GM23338 (cell line): ENCODE measurements around the gene IL12B. TPM values are rescaled to one million over a fixed set of nuclear protein-coding genes. Genes with fewer than 3 reads are reported as not detected.

ENCODE experiments used
- ATAC-seq: fragments of 200-7000 bp; cut with Tn5 transposase; 3 replicates; pipeline ENCODE4 v1.9.1; 2020
- DNase-seq: peaks from one replicate; pipeline ENCODE4 v3.0.0-alpha.2; 2015; ENCODE audit warnings: low spot score
- H2AFZ ChIP-seq: fragments of 200-600 bp; sonication (generic); 2 replicates; pipeline ENCODE4 v1.8.0; 2016; ENCODE audit warnings: antibody characterized with exemption, mild to moderate bottlenecking, moderate library complexity
- H3F3A ChIP-seq: fragments of 200-600 bp; sonication (generic); replicated peaks from 2 replicates; pipeline ENCODE4 v1.8.0; 2017; ENCODE audit warnings: antibody characterized with exemption, mixed run types, low read depth
- H3K27ac ChIP-seq: fragments of 200-600 bp; sonication (generic); 2 replicates; pipeline ENCODE4 v1.6.1; 2016; ENCODE audit warnings: low read depth
- H3K27me3 ChIP-seq: fragments of 200-600 bp; sonication (generic); 2 replicates; pipeline ENCODE4 v1.8.0; 2016; ENCODE audit warnings: mild to moderate bottlenecking, mixed run types, moderate library complexity; ENCODE audit not compliant: insufficient read depth
- H3K36me3 ChIP-seq: fragments of 200-600 bp; sonication (generic); 2 replicates; pipeline ENCODE4 v1.8.0; 2016; ENCODE audit warnings: mild to moderate bottlenecking; ENCODE audit not compliant: insufficient read depth
- H3K4me1 ChIP-seq: fragments of 200-600 bp; sonication (generic); 2 replicates; pipeline ENCODE4 v1.8.0; 2016; ENCODE audit warnings: mild to moderate bottlenecking, moderate library complexity; ENCODE audit not compliant: insufficient read depth
- H3K4me2 ChIP-seq: fragments of 200-600 bp; sonication (generic); 2 replicates; pipeline ENCODE4 v1.7.1; 2017; ENCODE audit warnings: mixed run types
- H3K4me3 ChIP-seq: fragments of 200-600 bp; sonication (generic); 2 replicates; pipeline ENCODE4 v1.6.1; 2016; ENCODE audit warnings: mixed run types
- H3K79me2 ChIP-seq: fragments of 200-600 bp; sonication (generic); replicated peaks from 2 replicates; pipeline ENCODE4 v1.8.0; 2017; ENCODE audit warnings: mild to moderate bottlenecking; ENCODE audit not compliant: insufficient read depth
- H3K9me2 ChIP-seq: fragments of 200-600 bp; sonication (generic); 2 replicates; pipeline ENCODE4 v1.8.0; 2017; ENCODE audit not compliant: insufficient read depth
- H4K20me1 ChIP-seq: fragments of 200-600 bp; sonication (generic); replicated peaks from 2 replicates; pipeline ENCODE4 v1.8.0; 2017; ENCODE audit warnings: mild to moderate bottlenecking; ENCODE audit not compliant: insufficient read depth
- H3K27ac Mint-ChIP-seq: 2 replicates; pipeline ENCODE4 v1.8.0; 2020; ENCODE audit warnings: inconsistent platforms, mild to moderate bottlenecking, moderate library complexity, mixed read lengths
- H3K27me3 Mint-ChIP-seq: 3 replicates; pipeline ENCODE4 v1.8.0; 2022; ENCODE audit warnings: low read depth, mild to moderate bottlenecking, moderate library complexity, mixed read lengths, inconsistent platforms; ENCODE audit not compliant: insufficient read depth, poor library complexity
- H3K36me3 Mint-ChIP-seq: 3 replicates; pipeline ENCODE4 v1.8.0; 2021; ENCODE audit warnings: low read depth, mild to moderate bottlenecking, inconsistent platforms, moderate library complexity, mixed read lengths
- H3K4me1 Mint-ChIP-seq: 3 replicates; pipeline ENCODE4 v1.8.0; 2020; ENCODE audit warnings: mild to moderate bottlenecking, inconsistent platforms, mixed read lengths
- H3K4me3 Mint-ChIP-seq: 3 replicates; pipeline ENCODE4 v1.8.0; 2021; ENCODE audit warnings: moderate library complexity, mild to moderate bottlenecking, inconsistent platforms, mixed read lengths
- H3K9me3 Mint-ChIP-seq: 3 replicates; pipeline ENCODE4 v1.8.0; 2020; ENCODE audit warnings: moderate library complexity, mild to moderate bottlenecking, inconsistent platforms, mixed read lengths
- CREB1 ChIP-seq: fragments of 250-450 bp; sonication (Bioruptor Pico); IDR thresholded peaks from 2 replicates; pipeline ENCODE4 v1.5.0; 2020; ENCODE audit warnings: low read depth, mild to moderate bottlenecking, moderate library complexity
- EZH2 ChIP-seq: fragments of 200-600 bp; sonication (generic); IDR thresholded peaks from one replicate; pipeline ENCODE4 v1.8.0; 2017; ENCODE audit warnings: antibody characterized with exemption, mild to moderate bottlenecking, low read depth; ENCODE audit not compliant: unreplicated experiment
- JUNB ChIP-seq: IDR thresholded peaks from one replicate; pipeline ENCODE4 v1.6.1; 2016; ENCODE audit warnings: antibody characterized with exemption; ENCODE audit not compliant: unreplicated experiment
- POLR2AphosphoS5 ChIP-seq: IDR thresholded peaks from 2 replicates; pipeline ENCODE4 v1.6.1; 2016; ENCODE audit warnings: antibody characterized with exemption, low read depth
- ZNF462 ChIP-seq: fragments of 250-450 bp; sonication (Bioruptor Pico); IDR thresholded peaks from 2 replicates; pipeline ENCODE4 v1.5.0; 2020; ENCODE audit warnings: mild to moderate bottlenecking, moderate library complexity
- polyA plus RNA-seq: library from polyadenylated mRNA; unstranded; fragments of >200 nt; fragmentation: Nextera tagmentation; extraction: Ambion mirVana; gene quantifications from 2 replicates; pipeline ENCODE4 v1.2.1, GENCODE V29; 2016
- total RNA-seq: library from RNA; depleted of rRNA; stranded (reverse); fragments of >200 nt; shearing (Covaris generic); gene quantifications from 2 replicates; pipeline ENCODE4 v1.2.3, GENCODE V29; 2014
- TF ChIP-seq, protein P1 (sequence below): IDR thresholded peaks from 2 replicates; pipeline ENCODE4 v1.6.1; 2016; ENCODE audit warnings: antibody characterized with exemption

Gene IL12B
- total and polyA plus RNA-seq, 2 experiments from 2014 or later: not detected

- Mint-ChIP-seq H3K27ac (no peak overlapping the region), H3K27me3 (peaks cover 2% of the 10 kb centered on the region), H3K4me1 (no peaks in the 10 kb centered on the region), H3K9me3 (peaks cover 17% of the 10 kb centered on the region), H3K4me3 (no peak overlapping the region), H3K36me3 (no peaks in the 10 kb centered on the region)
- Histone ChIP-seq H3K27ac (no peak overlapping the region), H2AFZ (no peak overlapping the region), H3K4me3 (no peak overlapping the region), H3K36me3 (no peaks in the 10 kb centered on the region), H3K4me1 (no peaks in the 10 kb centered on the region), H3K4me2 (no peak overlapping the region), H3K9me2 (no peaks in the 10 kb centered on the region; the same call in 1 of the 2 replicates), H4K20me1 (no peaks in the 10 kb centered on the region), H3K27me3 (no peaks in the 10 kb centered on the region), H3K79me2 (no peaks in the 10 kb centered on the region), H3F3A (no peaks in the 10 kb centered on the region)
- no peak for ATAC-seq
- no peak for DNase-seq
- no peak for TF ChIP-seq ZNF462 (CRISPR knock-in tag)
- TF ChIP-seq EZH2: no peak
- TF ChIP-seq, protein P1, sequence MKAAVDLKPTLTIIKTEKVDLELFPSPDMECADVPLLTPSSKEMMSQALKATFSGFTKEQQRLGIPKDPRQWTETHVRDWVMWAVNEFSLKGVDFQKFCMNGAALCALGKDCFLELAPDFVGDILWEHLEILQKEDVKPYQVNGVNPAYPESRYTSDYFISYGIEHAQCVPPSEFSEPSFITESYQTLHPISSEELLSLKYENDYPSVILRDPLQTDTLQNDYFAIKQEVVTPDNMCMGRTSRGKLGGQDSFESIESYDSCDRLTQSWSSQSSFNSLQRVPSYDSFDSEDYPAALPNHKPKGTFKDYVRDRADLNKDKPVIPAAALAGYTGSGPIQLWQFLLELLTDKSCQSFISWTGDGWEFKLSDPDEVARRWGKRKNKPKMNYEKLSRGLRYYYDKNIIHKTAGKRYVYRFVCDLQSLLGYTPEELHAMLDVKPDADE: no peak
Observed at GRCh38 chr5:159341906-159342310, 11.6 kb upstream of the IL12B start.

DNA sequence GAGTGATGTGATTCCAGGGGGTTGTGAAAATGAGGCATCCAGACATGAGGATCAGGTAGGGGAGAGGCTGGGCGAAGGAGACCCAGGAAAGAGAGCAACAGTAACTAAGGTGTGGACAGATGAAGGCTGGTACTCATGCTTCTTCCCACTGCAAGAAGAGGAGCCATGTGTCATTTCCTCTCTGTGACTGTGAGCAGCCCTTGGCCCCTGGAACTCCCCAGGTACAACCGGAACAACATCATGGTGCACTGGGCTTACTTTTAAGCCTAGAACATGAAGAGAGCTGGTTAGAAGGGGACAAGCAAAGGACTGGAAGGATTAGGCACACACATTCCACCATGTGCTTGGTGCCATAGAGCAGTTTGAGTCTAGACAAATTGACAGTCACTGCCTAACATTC is 10.9 kb upstream of the IL12B start:
- H3K36me3 Mint-ChIP-seq: no peaks in the 10 kb centered on the region
- TF ChIP-seq JUNB (no peak), POLR2AphosphoS5 (no peak), CREB1 (CRISPR knock-in tag) (no peak)
- no peak overlapping the region for H3K4me2 ChIP-seq
- no peaks in the 10 kb centered on the region for H3K4me1 Mint-ChIP-seq
- no peak overlapping the region for H3K27ac ChIP-seq
- H3K4me3 ChIP-seq: no peak overlapping the region
- peaks cover 17% of the 10 kb centered on the region for H3K9me3 Mint-ChIP-seq
- no peak overlapping the region for H3K27ac Mint-ChIP-seq
- H3K9me2 ChIP-seq: no peaks in the 10 kb centered on the region; the same call in 1 of the 2 replicates
- no peaks in the 10 kb centered on the region for H3F3A ChIP-seq
- H3K79me2 ChIP-seq: no peaks in the 10 kb centered on the region
- H4K20me1 ChIP-seq: no peaks in the 10 kb centered on the region
- DNase-seq (no peak), ATAC-seq (no peak)
- H3K27me3 Mint-ChIP-seq: peaks cover 2% of the 10 kb centered on the region
- no peaks in the 10 kb centered on the region for H3K4me1 ChIP-seq
- no peak overlapping the region for H2AFZ ChIP-seq
- H3K36me3 ChIP-seq: no peaks in the 10 kb centered on the region
- H3K27me3 ChIP-seq: no peaks in the 10 kb centered on the region
- no peak overlapping the region for H3K4me3 Mint-ChIP-seq
